ENCODE results near the gene BEGAIN.

The BEGAIN gene

GRCh38 chr14:100539766-100540140 lies 47.5 kb downstream of the BEGAIN start:
- H3K4me3 ChIP-seq (ENCODE audit: low read depth, low read length): no peak overlapping the region

GRCh38 chr14:100539003-100539660 lies 48.1 kb downstream of the BEGAIN start:
- no peak overlapping the region for H3K4me3 ChIP-seq (ENCODE audit: low read depth, low read length)

- no peak overlapping the region for H3K4me3 ChIP-seq (ENCODE audit: low read depth, low read length)
These were observed 48.7 kb downstream of the BEGAIN start for GRCh38 chr14:100538351-100539002.

GRCh38 chr14:100537446-100538350 lies 49.5 kb downstream of the BEGAIN start:
- H3K4me3 ChIP-seq (ENCODE audit: low read depth, low read length): no peak overlapping the region

- no peak overlapping the region for H3K4me3 ChIP-seq (ENCODE audit: low read depth, low read length)
These were observed 50.3 kb downstream of the BEGAIN start for GRCh38 chr14:100536721-100537445.

GRCh38 chr14:100536121-100536510 lies 51.1 kb downstream of the BEGAIN start:
- no peak overlapping the region for H3K4me3 ChIP-seq (ENCODE audit: low read depth, low read length)

- H3K4me3 ChIP-seq (ENCODE audit: low read depth, low read length): no peak overlapping the region
These were observed 51.7 kb downstream of the BEGAIN start for GRCh38 chr14:100535287-100536120.

GRCh38 chr14:100534528-100535286 lies 52.5 kb downstream of the BEGAIN start:
- H3K4me3 ChIP-seq (ENCODE audit: low read depth, low read length): no peak overlapping the region

GRCh38 chr14:100533656-100534485 lies 53.3 kb downstream of the BEGAIN start:
- H3K4me3 ChIP-seq (ENCODE audit: low read depth, low read length): no peak overlapping the region

- no peak overlapping the region for H3K4me3 ChIP-seq (ENCODE audit: low read depth, low read length)
These were observed 54.1 kb downstream of the BEGAIN start for GRCh38 chr14:100532906-100533655.

GRCh38 chr14:100532154-100532861 lies 54.9 kb downstream of the BEGAIN start:
- H3K4me3 ChIP-seq (ENCODE audit: low read depth, low read length): no peak overlapping the region

- no peak overlapping the region for H3K4me3 ChIP-seq (ENCODE audit: low read depth, low read length)
These were observed 55.8 kb downstream of the BEGAIN start for GRCh38 chr14:100531152-100532121.

- no peak overlapping the region for H3K4me3 ChIP-seq (ENCODE audit: low read depth, low read length)
These were observed 56.7 kb downstream of the BEGAIN start for GRCh38 chr14:100530270-100531072.

GRCh38 chr14:100529561-100530031 lies 57.6 kb downstream of the BEGAIN start:
- H3K4me3 ChIP-seq (ENCODE audit: low read depth, low read length): no peak overlapping the region

GRCh38 chr14:100528962-100529560 lies 58.2 kb downstream of the BEGAIN start:
- no peak overlapping the region for H3K4me3 ChIP-seq (ENCODE audit: low read depth, low read length)
